COLO668 (cell line): ENCODE results near the gene BICRA.
"Not testable (repeated sequence)": the region's sequence is repeated elsewhere in the genome, so short reads cannot be mapped to it uniquely, and the experiment has no call there.

ENCODE experiments used
- DNase-seq: peaks from one replicate; lab custom pipeline; 2025; ENCODE audit not compliant: unreplicated experiment; lab: John Stamatoyannopoulos, UW

Gene BICRA

DNA sequence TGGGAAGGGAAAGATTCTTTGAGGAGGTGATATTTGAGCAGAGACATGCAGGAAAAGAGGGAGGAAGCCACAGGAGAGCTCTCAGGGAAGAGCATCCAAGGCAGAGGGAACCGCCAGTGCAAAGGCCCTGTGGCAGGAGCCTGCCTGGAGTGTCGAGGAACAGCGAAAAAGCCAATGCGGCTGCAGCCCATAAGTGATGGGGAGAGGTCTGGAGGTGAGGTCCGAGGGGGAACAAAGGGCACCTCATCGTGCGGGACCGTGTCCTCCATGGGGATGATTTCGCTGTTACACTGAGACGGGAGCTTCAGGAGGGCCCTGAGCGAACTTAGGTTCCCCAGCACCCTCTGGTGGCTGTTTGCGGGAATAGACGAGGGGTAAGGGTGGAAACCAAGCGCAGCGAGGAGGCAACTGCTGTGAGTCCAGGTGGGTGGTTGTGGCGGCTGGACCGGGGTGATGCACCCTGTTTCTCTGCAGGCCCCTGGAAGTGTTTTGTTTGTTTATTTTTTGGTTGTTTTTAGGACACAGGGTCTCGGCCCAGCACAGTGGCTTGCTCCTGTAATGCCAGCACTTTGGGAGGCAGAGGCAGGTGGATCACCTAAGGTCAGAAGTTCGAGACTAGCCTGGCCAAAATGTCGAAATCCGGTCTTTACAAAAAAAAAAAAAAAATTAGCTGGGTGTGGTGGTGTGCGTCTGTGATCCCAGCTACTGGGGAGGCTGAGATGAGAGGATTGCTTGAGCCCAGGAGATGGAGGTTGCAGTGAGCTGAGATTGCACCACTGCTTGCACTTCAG, 98.4 kb downstream of the BICRA start:
- peak; percentile 73 for DNase-seq

DNA sequence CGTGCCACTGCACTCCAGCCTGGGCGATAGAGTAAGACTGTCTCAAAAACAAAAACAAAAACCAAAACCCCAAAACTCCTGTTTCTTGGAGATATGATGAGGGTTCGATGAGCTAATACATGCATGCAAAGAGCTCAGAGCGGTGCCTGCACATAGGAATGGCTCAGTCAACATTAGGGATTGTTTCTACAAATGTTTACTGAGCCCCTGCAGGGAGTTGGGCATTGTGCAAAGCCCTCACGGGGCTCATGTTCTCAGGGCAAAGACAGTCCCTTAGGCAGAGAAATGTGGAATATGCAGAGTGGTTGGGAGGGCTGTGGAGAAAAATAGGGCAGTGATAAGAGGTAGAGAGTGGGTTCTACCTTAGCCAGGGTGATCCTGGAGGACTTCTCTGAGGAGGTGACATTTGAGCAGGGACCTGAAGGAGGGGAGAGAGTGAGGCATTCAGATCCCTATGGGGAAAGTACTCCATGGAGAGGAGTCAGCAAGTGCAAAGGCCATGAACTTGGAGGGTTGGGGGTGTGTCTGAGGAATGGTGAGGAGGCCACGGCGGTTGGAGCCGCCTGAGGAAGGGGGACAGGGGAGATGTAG, 102.8 kb downstream of the BICRA start:
- no peak for DNase-seq

DNA sequence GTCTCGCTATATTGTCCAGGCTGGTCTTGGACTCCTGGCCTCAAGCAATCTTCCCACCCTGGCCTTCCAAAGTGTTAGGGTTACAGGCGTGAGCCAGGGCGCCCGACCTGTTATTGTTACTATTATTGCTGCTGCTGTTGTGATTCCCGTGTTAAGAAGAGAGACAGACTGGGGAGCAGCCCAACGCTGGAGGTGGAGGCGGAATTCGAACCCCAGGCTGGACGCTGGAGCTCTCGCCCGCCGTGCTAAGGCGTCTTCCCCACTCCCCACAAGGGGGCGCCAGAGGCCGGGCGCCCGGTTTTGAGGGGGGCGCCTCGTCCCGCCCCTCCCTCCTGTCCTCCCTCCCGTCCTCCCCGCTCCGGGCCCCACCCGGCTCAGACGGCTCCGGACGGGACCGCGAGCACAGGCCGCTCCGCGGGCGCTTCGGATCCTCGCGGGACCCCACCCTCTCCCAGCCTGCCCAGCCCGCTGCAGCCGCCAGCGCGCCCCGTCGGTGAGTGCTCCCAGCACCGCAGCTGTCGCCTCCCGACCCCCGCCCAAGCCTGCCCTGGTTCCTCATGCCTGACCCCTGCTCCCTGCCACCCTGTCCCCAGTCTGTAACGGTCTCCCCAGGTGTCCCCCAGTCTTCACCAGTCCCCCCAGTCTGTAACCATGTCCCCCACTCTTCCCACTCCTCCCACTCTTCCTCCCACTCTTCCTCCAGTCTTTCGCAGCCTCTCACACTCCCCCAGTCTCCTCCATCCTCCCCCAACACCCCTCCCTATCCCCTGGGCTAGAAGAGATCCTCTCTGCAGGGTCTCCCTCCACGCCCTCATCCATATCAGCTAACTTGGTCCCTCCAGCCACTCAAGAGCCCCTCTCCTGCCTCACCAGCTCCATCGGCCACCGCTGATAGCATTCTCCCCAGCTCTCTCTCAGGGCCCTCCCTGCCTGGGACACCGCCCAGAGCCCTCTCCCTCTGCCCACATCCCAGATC, 104.4 kb downstream of the BICRA start, which contains the start of gene EHD2:
Gene EHD2, plus strand, starts transcription at position 377 of the 976 bp plus-strand sequence. CDS start 3,191 bp downstream, outside the sequence.
- peak; percentile 6 for DNase-seq

DNA sequence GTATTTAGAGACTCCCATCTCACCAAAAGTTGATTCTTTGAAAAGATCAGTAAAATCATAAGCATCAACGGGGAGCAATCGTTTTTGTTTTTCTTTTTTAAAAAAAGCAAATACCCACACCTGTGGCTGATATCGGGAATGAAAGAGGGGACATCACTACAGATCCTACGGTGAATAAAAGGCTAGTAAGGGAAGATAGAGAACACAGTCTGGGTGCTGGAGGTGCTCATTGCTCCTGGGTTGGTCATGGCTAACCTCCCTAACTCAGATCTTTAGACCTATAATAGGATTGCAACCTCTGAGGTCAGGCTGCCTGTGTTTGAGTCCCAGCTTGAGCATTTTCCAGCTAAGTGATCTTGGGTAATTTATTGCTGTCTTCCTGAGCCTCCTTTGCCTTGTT, 105.4 kb downstream of the BICRA start:
- DNase-seq = no peak

- DNase-seq = not testable (repeated sequence)
Observed at GRCh38 chr19:47714855-47715254, 105.9 kb downstream of the BICRA start.

DNA sequence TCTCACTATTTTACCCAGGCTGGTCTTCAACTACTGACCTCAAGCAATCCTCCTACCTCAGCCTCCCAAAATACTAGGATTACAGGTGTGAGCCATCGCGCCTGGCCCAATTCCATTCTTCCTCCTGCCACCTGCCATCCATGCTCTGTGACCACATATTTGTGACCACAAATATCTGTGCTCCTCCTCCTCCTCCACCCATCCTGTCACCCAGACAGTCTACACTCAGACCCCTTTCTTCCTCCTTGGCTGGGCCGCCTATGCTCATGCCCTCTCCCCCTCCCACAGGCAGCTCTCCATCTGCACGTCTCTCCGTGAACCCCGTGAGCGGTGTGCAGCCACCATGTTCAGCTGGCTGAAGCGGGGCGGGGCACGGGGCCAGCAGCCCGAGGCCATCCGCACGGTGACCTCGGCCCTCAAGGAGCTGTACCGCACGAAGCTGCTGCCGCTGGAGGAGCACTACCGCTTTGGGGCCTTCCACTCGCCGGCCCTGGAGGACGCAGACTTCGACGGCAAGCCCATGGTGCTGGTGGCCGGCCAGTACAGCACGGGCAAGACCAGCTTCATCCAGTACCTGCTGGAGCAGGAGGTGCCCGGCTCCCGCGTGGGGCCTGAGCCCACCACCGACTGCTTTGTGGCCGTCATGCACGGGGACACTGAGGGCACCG, 107.5 kb downstream of the BICRA start:
- no peak for DNase-seq

DNA sequence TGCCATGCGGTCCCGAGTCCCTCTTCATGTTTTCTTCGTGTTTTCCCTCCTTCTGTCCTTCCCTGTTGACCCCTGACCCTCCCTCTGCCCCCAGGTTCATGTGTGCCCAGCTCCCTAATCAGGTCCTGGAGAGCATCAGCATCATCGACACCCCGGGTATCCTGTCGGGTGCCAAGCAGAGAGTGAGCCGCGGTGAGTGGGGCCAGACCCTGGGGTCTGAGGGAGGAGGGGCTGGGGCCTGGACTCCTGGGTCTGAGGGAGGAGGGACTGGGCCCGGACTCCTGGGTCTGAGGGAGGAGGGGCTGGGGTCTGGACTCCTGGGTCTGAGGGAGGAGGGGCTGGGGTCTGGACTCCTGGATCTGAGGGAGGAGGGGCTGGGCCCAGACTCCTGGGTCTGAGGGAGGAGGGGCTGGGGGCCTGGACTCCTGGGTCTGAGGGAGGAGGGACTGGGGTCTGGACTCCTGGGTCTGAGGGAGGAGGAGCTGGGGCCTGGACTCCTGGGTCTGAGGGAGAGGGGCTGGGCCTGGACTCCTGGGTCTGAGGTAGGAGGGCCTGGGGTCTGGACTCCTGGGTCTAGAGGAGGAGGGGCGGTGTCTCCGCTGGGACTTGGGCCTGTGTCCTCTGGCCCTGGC, 109.6 kb downstream of the BICRA start:
- DNase-seq = not testable (repeated sequence)

GRCh38 chr19:47719047-47719859, 110.3 kb downstream of the BICRA start:
- peak; percentile 3 for DNase-seq

DNA sequence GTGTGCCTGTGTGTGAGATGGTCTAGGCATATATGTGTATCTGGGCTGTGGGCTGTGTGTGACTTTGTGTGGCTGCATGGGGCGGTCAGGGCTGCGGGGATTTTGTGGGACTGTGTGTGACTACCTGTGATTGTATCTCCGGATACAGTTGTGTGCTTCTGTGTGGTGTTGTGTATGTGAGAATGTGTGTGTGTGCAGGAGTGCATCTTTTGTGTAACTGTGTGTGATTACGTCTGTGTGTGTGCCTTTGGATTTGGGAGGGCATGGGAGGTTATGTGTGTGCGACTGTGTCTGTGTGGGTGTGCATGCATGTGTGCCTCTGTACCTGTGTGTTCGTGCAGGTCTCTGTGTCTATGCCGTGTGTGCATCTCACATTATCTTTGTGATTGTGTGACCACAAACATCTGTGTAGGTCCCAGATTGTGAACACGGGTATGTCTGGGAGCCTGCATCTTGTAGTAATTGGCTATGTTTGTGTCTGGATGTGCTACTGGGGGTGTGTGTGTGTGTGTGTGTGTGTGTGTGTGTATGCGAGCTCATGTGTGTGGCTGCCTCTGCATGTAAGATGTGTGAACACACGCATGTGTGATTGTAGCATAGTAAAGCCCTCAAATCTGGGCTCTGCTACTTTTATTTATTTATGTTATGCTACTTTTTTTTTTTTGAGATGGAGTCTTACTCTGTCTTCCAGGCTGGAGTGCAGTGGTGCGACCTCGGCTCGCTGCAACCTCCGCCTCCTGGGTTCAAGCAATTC, 111.9 kb downstream of the BICRA start:
- DNase-seq = no peak

GRCh38 chr19:47723581-47723940, 114.6 kb downstream of the BICRA start:
- DNase-seq = no peak

DNA sequence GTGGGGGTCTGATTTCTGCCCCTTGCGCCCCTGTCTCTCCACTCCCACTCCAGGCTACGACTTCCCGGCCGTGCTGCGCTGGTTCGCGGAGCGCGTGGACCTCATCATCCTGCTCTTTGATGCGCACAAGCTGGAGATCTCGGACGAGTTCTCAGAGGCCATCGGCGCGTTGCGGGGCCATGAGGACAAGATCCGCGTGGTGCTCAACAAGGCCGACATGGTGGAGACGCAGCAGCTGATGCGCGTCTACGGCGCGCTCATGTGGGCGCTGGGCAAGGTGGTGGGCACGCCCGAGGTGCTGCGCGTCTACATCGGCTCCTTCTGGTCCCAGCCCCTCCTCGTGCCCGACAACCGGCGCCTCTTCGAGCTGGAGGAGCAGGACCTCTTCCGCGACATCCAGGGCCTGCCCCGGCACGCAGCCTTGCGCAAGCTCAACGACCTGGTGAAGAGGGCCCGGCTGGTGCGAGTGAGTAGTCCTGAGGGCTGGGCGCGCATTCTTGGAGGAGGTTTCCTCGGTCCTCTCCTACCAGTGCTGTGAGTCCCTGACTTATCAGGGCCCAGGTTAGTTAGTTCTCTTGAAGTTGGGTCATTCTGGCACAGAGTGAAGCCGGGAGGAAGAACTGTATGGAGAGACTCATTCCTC, 116.9 kb downstream of the BICRA start:
- DNase-seq = no peak

DNA sequence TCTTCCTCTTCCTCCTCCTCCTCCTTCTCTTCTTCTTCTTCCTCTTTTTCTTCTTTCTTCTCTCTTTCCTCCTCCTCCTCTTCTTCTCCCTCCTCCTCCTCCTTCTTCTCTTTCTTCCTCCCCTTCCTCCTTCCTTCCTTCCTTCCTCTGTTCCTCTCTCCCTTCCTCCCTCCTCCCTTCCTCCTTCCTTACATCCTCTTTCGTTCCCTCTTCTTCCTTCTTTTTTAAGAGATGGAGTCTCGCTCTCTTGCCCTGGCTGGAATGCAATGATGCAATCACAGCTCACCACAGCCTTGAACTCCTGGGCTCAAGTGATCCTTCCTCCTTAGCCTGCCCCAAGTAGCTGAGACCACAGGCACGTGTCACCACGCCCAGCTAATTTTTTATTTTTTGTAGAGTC, 117.5 kb downstream of the BICRA start:
- DNase-seq = no peak

DNA sequence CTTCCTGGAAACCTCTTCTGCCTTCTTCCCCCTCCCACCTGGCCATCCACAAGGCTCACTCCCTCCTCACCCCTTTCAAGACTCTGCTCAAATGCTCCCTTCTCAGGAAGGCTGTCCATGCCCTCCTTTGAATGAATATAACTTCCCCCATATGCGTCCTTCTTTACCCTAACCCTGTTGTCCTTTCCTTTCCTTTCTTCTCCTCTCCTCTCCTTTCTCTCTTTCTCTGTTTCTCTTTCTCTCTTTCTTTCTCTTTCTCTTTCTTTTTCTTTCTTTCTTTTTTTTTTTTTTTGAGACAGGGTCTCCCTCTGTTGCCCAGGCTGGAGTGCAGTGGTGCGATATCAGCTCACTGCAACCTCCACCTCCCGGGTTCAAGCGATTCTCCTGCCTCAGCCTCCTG, 119.4 kb downstream of the BICRA start:
- not testable (repeated sequence) for DNase-seq

GRCh38 chr19:47729468-47729798, 120.5 kb downstream of the BICRA start:
- no peak for DNase-seq

GRCh38 chr19:47729799-47730520, 121.0 kb downstream of the BICRA start:
- no peak for DNase-seq

GRCh38 chr19:47730521-47730889, 121.6 kb downstream of the BICRA start:
- DNase-seq = no peak

- no peak for DNase-seq
Observed at GRCh38 chr19:47730910-47731309, 122.0 kb downstream of the BICRA start.

DNA sequence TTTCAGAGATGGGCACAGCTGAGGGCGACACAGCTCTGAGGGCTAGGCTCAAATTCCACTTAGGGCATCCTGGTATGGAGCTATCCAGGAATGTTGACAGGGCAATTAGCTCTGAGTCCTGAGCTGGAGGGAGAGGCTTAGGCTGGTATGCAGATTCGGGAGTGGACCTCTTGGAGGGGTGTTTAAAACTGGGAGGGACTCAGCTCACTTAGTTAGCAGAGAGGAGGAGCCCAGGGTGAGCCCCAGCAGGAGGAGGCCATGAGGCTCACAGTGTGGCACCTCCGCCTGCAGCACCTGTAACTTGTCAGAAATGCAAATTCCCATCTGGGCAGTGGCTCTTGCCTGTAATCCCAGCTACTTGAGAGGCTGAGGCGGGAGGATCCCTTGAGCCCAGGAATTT, 126.2 kb downstream of the BICRA start:
- DNase-seq = no peak
